Measurements from ENCODE around the gene ZNF101.
A peak's percentile ranks its signal among the peaks of the same experiment; 100 is the strongest.

ZNF101 gene

GRCh38 chr19:19721896-19722295, 53.3 kb downstream of the ZNF101 start:
- DNase-seq, result no peak

- peak; percentile 94 for DNase-seq
These were observed 64.2 kb downstream of the ZNF101 start, which contains the start of gene ZNF14 for GRCh38 chr19:19732579-19733501. TSS of gene ZNF14 (minus strand) at chr19:19733112. CDS start at chr19:19732958, 154 bp downstream.
